ENCODE data around the gene P2RY6.

Gene P2RY6

DNA sequence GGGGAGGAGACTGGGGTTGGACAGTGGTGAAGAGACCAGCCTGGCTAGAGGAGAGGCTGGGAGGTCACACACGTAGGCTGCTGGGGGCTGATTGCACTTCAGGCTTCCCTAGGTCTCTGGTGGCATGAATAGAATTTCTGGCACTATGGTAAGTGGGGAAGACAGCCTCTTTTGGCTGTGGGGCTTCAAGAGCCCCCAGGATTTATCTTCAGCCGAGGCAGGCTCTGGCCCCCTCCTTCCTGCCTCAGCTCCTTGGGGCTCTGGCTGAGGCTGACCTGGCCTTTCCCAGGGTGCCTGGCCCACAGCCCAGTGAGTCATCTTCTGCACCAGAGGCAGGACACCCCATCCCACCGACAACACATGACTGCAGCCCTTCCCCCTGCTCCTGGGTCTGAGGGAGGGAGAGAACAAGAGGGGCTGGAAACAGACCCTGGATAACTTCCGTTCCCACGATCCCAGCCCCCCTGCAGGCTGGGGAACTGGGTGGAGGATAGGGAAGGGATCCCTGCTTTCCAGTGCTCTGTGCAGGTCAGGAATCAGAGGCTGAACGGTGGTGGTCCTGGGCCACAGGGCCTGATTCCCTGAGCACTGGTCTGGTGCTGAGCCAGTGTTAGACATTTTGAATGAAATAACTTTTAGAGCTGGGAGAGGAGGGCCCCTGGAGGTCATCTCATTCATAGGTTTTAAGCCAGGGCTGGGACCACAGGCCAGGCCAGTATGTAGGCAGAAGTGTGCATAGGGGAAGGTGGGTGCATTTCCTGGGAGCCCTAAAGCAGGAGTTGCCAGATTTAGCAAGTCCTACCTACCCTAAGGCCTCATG is 62.5 kb downstream of the P2RY6 start:
- no peak for DNase-seq (ENCODE audit: low read depth)

DNA sequence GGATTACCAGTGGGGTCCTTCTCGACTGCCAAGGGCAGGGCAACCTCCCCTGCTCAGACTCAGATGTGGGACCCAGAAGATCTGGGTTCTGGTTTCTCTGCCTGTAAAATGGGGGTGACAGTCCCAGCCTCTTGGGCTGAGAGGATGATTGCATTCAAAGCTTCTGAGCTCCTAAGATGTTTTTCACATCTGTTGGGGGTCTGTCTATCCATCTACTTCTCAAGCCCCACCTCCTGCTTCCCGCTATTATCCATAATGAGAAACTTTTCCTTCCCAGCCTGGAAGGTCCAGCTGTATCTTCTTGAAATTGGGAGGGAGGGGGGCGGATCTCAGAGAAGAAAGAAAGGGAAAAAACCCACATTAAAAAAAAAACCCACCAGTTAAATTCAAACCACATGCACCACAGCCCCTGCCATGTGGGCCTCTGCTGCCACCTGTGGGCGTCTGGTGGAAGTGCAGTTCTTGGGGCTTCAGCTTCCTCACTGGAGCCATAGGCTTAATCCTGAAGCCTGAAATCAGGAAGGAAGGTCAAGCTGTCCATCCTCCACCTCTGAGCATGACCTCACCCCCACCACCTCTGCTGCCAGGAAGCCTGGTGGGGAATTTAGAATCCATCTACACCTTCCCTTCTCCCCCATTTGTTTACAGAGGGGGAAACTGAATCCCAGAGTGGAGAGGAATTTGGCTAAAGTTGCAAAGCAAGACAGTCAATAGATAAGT is 63.2 kb downstream of the P2RY6 start:
- DNase-seq (ENCODE audit: low read depth), result peak; percentile 64

DNA sequence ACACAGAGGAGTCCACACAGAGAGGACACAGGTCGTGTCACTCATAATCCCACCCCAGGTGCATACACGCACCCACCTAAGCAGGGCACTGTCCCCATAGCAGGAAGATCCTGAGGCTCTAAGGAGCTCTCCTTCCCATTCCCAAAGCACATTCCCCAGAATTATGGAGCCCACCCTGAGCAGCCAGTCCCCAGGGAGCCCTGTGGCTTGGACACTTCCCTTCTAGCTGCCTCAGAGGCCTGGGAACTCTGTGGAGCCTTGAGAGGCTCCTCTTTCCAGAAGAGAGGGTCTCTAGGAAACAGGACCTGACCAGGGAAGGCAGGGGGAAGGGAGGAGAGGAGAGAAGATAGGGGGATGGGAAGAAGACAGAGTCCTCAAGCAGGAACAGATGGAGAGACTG is 65.7 kb downstream of the P2RY6 start:
- DNase-seq (ENCODE audit: low read depth), result no peak

DNA sequence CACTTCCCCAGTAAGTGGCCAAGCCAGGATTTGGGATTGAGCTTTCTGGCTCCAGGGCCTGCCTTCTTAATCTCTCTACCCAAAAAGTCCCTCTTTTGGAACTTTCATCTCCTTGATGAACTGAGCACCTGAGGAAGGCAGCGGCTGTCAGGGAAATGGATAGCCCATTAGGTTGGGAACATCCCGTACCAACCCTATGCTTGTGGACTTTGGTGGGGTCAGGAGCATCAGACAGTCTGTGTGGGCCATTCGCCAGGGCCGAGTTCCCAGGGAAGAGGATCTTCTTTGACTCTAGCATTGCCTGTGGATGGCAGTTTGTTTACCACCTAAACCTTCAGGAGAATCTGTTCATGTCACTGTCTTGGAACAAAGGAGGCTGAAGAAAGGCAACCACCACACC is 66.1 kb downstream of the P2RY6 start:
- DNase-seq (ENCODE audit: low read depth), result no peak

DNA sequence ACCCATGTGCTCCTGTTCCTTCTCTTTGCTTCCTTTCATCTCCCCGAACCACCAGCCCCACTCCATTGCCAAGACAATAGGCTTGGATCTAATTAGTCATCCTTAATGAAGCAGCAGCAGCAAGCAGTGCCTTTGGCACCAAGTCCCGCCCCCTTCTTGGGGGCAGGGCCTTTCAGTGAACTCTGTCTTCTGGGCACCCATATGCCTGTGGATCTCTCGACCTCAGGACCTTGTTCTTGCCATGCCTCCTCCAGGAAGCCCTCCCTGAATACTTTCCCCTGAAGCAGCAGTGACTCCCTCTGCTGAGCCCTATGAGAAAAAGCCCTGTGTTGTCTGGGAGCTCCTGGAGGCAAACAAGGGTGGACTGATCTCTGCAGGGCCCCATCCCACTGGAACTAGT is 68.0 kb downstream of the P2RY6 start:
- DNase-seq (ENCODE audit: low read depth), result no peak

DNA sequence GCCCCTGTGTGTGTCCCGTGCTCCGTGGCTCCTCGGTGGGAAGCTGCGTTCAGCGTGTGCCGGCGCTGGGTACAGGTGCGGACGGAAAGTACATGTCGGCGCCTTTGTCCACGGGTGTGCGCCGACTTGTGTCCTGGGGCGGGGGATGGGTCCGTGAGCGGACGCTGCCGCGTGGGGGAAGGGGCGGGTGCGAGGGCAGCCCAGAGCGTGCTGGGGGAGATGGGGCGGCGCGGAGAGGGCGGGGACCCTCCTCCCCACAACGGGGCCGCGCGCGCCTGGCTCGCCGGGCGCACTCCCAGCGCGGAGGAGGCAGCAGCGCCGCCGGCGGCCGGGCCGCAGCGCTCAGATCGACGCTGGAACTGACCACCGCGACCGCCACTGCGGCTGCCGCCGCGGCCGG is 70.5 kb downstream of the P2RY6 start:
- no peak for DNase-seq (ENCODE audit: low read depth)

DNA sequence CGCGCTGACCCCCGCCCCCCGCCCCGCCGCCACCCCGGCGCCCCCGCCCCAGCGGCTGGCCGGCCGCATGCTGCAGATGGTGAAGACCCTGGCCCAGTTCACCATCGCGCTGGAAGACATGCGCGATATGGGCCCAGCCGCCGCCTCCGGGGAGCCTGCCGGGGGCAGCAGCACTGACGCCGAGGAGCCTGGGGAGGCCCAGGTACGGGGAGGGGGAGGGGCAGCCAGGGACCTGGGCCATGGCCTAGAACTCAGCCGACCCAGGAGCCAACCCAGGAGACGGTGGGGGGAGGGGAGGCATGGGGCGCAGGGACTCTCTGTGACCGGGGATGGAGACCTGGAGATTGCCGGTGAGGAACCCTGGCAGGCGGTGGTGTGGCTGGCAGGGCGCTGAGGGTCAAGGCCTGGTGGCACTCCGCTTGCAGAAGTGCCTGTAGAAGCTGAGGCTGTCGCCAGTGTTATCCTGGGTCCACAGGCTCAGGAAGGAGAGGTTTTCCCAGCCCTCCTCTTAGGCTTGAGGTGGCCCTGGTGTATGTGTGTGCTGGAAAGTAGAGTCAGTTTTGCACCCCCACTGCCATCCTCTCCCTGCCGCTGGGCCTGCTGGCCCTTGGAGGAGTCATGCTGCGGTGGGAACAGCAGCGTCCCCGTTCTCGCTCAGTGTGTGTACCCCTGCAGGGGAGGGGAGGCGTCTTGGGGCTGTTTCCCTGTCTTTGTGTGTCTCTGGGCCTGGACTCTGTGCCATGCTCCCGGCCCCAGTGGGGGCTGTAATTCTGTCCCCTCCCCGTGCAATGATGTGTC is 71.1 kb downstream of the P2RY6 start:
- no peak for DNase-seq (ENCODE audit: low read depth)

DNA sequence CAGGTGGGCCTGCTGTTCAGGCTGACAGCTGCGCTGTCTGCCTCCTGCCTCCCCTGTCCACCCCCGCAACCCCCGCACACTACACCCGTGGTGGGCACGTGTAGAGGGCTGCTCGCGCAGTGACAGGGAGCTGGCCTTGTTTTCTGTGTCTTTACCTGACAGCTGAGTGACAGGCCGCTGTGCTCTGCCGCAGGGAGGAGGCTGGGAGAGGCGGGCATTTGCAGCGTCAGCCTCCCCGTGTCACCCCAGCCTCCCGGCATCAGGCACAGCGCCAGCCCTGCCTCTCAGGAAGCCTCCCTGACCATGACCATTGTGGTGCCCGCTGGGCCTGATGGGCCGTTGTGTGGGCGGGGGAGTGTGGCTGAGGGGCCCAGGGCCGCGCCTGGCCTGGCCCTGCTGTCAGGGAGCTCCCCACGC is 72.1 kb downstream of the P2RY6 start:
- no peak for DNase-seq (ENCODE audit: low read depth)

DNA sequence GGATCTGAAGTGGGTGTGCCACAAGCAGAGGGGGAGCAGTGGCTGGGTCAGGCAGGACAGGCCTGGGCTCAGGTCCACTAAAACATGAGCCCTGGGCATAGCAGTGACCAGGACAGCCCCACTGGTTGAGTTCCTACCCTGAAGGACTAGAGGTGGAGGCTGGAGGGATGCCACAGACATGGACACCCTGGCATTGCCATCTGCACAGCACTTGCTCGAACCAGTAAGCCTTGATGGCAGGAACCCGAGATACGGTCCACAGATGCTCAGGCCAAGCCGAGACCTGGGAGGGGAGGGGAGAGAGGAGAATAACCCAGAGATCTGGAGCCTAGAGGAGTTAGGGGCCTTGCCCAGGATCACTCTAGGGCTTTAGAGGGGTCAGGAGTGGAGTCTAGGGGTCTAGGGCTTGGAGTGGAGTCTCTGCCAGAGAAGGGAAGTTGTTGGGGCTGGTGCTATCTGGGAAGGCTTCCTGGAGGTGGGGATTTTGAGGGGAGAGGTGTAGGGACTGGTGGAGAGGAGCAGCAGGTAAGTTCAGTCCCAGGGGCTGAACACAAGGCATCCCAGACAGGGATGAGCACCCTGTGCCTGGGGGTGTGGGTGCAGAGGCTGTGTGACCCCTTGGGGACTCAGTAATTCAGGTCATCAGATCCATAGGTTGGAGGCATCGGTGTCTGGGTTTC is 73.5 kb downstream of the P2RY6 start:
- no peak for DNase-seq (ENCODE audit: low read depth)

DNA sequence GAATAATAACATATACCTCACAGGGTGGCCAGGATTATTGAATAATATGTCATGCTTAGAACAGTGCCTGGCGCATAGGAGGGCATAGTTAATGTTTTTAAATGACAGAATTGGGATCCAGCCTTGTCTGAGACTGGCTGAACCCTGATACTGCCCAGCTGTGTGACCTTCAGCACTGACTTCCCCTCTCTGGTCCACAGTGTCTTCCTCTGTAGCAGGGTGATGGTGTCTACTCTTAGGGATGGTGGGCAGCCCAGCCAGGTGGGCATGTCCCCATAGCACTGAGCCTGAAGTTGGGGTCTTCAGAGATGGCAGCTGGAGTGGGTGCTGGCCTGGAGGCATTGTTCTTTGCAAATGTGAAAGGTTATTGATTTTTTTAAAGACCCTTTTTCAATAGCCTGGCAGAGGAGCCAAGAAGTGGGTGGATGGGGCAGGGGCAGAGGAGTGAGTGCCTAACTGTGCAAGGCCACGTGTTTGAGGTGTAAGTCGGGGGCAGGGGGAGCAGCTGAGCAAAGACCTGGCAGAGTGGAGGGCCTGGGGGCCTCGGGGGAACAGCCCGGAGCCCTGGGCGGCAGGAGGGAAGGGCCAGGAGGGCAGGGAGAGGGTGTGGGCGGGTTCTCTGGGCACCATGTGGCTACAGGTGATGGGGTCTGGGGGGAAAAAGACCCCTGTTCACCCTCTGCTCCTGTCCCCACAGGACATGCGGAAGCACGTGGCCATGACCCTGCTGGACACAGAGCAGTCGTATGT is 74.2 kb downstream of the P2RY6 start:
- DNase-seq (ENCODE audit: low read depth), result no peak

DNA sequence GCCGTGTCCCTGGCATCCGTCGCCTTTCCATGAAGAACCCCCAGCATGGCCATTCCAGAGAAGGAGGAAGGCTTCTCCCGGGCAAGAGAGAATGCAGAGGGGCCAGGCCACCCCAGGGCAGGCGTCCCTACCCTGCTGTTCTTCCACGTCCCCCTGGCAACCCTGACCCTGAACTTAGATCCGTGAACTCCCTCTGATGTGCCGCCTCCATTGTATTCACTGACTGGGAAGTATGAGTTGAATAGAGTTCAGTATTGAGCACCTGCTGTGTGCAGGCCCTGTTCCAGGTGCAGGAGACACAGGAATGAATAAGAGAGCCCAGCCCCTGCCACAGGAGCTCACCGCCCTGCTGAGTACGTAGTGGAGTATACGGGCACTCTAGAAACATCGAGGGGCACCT is 74.9 kb downstream of the P2RY6 start:
- DNase-seq (ENCODE audit: low read depth), result no peak
